ENCODE measurements around the gene ELOVL4. TPM values are rescaled to one million over a fixed set of nuclear protein-coding genes. Genes with fewer than 3 reads are reported as not detected.

Gene ELOVL4
- total and polyA plus RNA-seq, 2 of the 13 experiments (the other 11 are each of a cell fraction or from before 2014, with no cell fraction given), result 0.04 TPM; not detected in 1

DNA sequence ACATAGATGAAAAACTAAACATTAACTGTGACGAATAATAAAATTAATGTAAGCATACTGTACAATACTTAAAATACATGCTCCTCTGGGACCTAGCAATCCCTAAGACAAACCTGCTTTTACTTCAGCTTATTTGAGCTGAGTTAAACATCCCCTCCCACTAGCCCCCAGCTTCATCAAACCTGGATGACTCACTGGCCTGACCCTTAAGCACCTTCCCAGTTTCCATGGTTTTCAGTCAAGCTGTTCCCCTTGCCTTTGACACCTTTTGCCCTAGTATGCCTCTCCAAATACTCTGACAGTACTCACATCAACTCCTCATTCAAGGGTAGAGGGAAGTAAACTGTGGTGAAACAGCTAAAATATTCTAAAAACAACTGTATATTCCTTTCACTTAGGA lies 4.2 kb downstream of the ELOVL4 start:
- Histone ChIP-seq H2AFZ (ENCODE audit: low read length) (no peak overlapping the region), H3K27ac (ENCODE audit: extremely low read length, insufficient read depth, low read length) (no peak overlapping the region), H3K9me3 (ENCODE audit: low read length) (no peaks in the 10 kb centered on the region), H3K4me3 (replicated peaks in 1 of 3; ENCODE audit: insufficient read depth in 1 of 3, low read depth in 2 of 3, low read length in 3 of 3) (no peak overlapping the region), H3K27me3 (ENCODE audit: control insufficient read depth in 1 of 2, insufficient read depth in 2 of 2, low read length in 2 of 2) (peaks cover 5 to 31% of the 10 kb centered on the region in 2 experiments; a peak in 3 of 5 replicates), H3K9ac (ENCODE audit: insufficient read depth, low read depth, low read length) (no peak overlapping the region), H3K79me2 (ENCODE audit: insufficient read depth, low read length) (no peaks in the 10 kb centered on the region), H4K20me1 (ENCODE audit: insufficient read depth, low read length) (no peaks in the 10 kb centered on the region), H3K4me2 (ENCODE audit: low read depth, low read length) (no peak overlapping the region), H3K36me3 (replicated peaks in 1 of 2; ENCODE audit: control insufficient read depth in 1 of 2, insufficient read depth in 2 of 2, low read length in 2 of 2) (no peaks in the 10 kb centered on the region), H3K4me1 (ENCODE audit: insufficient read depth, low read length) (peaks cover 8% of the 10 kb centered on the region; the same call in 1 of the 2 replicates)
- ATAC-seq (no peak), DNase-seq (ENCODE audit: low spot score) (no peak), FAIRE-seq (no peak)
- intact Hi-C loops (cut with micrococcal nuclease; ENCODE audit: unreplicated experiment), result no loop called here
- no peak for TF ChIP-seq NFE2L2 (IDR thresholded peaks at IDR 0.05; ENCODE audit: low read length)
- TF ChIP-seq KMT2A (CRISPR knock-in tag; IDR thresholded peaks at IDR 0.05), result no peak
- TF ChIP-seq MIER2 (CRISPR knock-in tag; IDR thresholded peaks at IDR 0.05), result no peak
- TF ChIP-seq ZNF530 (CRISPR knock-in tag; IDR thresholded peaks at IDR 0.05; ENCODE audit: low read depth), result no peak
- no peak for TF ChIP-seq ZSCAN30 (CRISPR knock-in tag; IDR thresholded peaks at IDR 0.05)
- TF ChIP-seq ZNF670 (CRISPR knock-in tag; IDR thresholded peaks at IDR 0.05; ENCODE audit: borderline replicate concordance), result no peak
- TF ChIP-seq ZNF136 (CRISPR knock-in tag; IDR thresholded peaks at IDR 0.05; ENCODE audit: low read depth), result no peak
- no peak for TF ChIP-seq REPIN1 (CRISPR knock-in tag; IDR thresholded peaks at IDR 0.05; ENCODE audit: borderline replicate concordance, low read depth)
- no peak for TF ChIP-seq ZNF737 (CRISPR knock-in tag; IDR thresholded peaks at IDR 0.05; ENCODE audit: borderline replicate concordance)
- TF ChIP-seq, protein P1, sequence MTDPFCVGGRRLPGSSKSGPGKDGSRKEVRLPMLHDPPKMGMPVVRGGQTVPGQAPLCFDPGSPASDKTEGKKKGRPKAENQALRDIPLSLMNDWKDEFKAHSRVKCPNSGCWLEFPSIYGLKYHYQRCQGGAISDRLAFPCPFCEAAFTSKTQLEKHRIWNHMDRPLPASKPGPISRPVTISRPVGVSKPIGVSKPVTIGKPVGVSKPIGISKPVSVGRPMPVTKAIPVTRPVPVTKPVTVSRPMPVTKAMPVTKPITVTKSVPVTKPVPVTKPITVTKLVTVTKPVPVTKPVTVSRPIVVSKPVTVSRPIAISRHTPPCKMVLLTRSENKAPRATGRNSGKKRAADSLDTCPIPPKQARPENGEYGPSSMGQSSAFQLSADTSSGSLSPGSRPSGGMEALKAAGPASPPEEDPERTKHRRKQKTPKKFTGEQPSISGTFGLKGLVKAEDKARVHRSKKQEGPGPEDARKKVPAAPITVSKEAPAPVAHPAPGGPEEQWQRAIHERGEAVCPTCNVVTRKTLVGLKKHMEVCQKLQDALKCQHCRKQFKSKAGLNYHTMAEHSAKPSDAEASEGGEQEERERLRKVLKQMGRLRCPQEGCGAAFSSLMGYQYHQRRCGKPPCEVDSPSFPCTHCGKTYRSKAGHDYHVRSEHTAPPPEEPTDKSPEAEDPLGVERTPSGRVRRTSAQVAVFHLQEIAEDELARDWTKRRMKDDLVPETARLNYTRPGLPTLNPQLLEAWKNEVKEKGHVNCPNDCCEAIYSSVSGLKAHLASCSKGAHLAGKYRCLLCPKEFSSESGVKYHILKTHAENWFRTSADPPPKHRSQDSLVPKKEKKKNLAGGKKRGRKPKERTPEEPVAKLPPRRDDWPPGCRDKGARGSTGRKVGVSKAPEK (CRISPR knock-in tag; IDR thresholded peaks at IDR 0.05; ENCODE audit: borderline replicate concordance), result no peak
- TF ChIP-seq HMGA1 (CRISPR knock-in tag; conservative IDR thresholded peaks at IDR 0.05), result no peak
- no peak for TF ChIP-seq POLR2A (IDR thresholded peaks at IDR 0.05; ENCODE audit: insufficient read depth in 1 of 2, low read depth in 2 of 2, low read length in 2 of 2)
- TF ChIP-seq ZNF792 (CRISPR knock-in tag; IDR thresholded peaks at IDR 0.05), result no peak
- TF ChIP-seq KDM6A (CRISPR knock-in tag; IDR thresholded peaks at IDR 0.05; ENCODE audit: low read depth), result no peak
- TF ChIP-seq, protein P2, sequence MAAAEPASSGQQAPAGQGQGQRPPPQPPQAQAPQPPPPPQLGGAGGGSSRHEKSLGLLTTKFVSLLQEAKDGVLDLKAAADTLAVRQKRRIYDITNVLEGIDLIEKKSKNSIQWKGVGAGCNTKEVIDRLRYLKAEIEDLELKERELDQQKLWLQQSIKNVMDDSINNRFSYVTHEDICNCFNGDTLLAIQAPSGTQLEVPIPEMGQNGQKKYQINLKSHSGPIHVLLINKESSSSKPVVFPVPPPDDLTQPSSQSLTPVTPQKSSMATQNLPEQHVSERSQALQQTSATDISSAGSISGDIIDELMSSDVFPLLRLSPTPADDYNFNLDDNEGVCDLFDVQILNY (CRISPR knock-in tag; conservative IDR thresholded peaks at IDR 0.05), result no peak
- no peak for TF ChIP-seq EED (CRISPR knock-in tag; IDR thresholded peaks at IDR 0.05)
- no TSS peak for BruUV-seq (replicated peaks)
- CTCF ChIA-PET (ENCODE audit: low intra/inter-chr PET ratio, low total read pairs), result no interaction called here
- 81% methylated on average over 1 of the region's 1 CpG for WGBS (ENCODE audit: low lambda C conversion rate)
- in situ Hi-C loops (cut with HindIII; ENCODE audit: extremely low pct_ligation_motif_present, low pct_unique_long_range_greater_than_20kb), result no loop called here
- POLR2A ChIA-PET, result no interaction called here
